GM12872 (cell line): ENCODE measurements around the gene BHMT.

Experiments used
- TF ChIP-seq, protein P1 (sequence below): IDR thresholded peaks from 3 replicates; pipeline ENCODE4 v1.5.1; 2011; ENCODE audit warnings: low read depth, mild to moderate bottlenecking, low read length, moderate library complexity; ENCODE audit not compliant: insufficient read depth

BHMT gene, protein sequence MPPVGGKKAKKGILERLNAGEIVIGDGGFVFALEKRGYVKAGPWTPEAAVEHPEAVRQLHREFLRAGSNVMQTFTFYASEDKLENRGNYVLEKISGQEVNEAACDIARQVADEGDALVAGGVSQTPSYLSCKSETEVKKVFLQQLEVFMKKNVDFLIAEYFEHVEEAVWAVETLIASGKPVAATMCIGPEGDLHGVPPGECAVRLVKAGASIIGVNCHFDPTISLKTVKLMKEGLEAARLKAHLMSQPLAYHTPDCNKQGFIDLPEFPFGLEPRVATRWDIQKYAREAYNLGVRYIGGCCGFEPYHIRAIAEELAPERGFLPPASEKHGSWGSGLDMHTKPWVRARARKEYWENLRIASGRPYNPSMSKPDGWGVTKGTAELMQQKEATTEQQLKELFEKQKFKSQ

DNA sequence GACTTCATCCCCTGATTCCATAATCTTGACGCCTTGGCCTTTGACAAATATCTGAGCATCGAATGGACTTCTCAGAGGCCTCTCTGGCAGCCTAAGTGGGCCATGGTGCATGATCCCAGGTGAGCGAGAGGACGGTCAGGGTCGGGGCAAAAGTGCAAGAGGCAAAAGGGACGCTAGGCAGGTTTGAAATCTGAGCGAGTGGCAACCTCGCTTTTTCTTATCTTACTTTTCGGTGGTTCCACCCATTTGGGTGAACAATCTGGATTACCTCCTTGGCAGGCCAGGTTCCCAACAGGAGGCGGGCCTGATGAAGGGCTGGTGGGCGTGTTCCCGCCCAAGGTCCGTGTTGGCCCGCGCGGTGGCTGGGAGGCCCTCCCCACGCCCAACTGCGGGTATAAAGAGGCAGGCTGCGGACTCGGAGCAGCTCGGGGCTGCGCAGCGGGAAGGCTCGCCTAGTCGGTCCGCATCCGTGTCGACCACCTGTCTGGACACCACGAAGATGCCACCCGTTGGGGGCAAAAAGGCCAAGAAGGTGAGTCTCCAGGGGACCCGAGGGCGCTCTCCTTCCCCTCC lies at the start of gene BHMT:
TSS of gene BHMT (plus strand) at position 423 of the 573 bp plus-strand sequence. CDS start at position 500, 77 bp downstream.
- TF ChIP-seq, protein P1, sequence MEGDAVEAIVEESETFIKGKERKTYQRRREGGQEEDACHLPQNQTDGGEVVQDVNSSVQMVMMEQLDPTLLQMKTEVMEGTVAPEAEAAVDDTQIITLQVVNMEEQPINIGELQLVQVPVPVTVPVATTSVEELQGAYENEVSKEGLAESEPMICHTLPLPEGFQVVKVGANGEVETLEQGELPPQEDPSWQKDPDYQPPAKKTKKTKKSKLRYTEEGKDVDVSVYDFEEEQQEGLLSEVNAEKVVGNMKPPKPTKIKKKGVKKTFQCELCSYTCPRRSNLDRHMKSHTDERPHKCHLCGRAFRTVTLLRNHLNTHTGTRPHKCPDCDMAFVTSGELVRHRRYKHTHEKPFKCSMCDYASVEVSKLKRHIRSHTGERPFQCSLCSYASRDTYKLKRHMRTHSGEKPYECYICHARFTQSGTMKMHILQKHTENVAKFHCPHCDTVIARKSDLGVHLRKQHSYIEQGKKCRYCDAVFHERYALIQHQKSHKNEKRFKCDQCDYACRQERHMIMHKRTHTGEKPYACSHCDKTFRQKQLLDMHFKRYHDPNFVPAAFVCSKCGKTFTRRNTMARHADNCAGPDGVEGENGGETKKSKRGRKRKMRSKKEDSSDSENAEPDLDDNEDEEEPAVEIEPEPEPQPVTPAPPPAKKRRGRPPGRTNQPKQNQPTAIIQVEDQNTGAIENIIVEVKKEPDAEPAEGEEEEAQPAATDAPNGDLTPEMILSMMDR, result no peak

DNA sequence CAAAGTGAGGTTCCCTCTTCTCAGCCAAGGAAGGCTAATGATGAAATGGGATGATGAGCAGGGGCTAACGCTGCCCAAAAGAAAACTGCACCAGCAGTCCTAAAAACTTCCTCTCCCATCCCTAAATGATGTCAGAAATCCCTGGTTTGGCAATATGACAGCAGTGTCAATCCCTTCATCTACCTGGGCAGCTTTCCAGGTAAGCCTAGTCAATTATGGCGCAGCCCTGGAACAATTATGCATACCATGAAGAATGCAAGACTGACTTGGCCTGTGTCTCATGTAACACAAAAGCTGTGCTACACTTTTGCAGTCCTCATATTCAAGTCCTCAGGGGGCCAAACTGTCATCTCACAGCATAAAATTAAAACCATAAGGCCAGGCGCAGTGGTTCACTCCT lies 49.2 kb upstream of the BHMT start:
- TF ChIP-seq, protein P1, result no peak

DNA sequence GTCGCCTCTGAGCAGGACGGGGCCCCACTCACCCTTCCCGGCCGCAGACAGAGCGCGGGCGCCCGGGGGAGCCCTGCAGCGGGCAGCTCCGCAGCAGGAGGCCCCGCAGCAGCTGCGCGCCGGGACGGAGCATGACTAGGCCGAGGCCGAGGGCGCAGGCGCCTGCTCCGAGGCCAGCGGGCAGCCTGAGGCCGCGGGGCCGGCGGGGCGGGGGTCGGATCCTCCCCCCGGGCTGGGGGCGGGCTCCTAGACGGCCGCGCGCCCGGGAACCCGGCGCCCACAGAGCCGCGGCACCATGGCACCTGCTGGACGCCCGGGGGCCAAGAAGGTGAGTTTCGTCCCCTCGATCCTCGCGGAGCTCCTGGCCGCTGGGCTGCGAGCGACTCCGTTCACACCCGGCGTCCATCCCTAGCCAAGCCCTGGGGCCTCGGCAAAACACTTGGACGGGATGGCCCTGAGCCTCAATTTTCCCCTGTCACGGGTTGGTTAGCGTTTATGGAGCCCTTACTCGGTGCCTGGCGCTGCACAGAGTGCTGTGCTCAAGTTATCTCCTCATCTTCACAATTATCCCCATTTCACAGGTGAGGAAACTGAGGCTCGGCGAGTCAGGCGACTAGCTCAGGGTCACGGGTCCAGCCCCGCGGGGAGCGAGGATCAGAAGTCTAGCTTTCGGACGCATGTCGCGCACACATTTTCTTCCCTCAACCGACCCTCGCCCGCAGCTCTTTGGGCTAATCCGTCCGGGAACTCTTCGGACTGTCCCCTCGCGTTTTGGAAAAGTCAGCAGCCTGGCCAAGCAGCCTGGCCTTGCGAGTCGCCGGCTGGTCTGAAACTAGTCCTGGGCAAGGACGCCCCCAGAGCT lies 41.9 kb upstream of the BHMT start, which contains the start of the genes BHMT2 and DMGDH:
TSS of gene BHMT2 (plus strand) at position 280 of the 862 bp plus-strand sequence. CDS start at position 296, 16 bp downstream.
TSS of gene DMGDH (minus strand) at position 187 of the 862 bp plus-strand sequence. CDS start at position 133, 54 bp downstream.
- TF ChIP-seq, protein P1, result no peak

DNA sequence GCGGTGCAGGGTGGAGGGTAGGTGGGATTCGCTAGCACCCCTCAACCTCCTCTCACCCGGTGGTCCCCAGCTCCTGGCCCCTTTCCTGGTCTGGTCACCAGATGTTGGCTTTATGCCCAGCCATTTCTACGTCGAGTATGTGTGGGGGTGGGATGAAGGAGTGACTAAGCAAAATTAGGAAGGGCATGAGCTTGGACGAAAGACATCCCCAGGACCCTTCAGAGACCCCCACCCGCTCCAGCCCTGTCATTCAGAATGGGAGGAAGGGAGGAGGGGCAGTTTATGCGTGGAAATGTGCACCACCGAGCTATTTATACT lies 41.3 kb upstream of the BHMT start:
- TF ChIP-seq, protein P1, result no peak

DNA sequence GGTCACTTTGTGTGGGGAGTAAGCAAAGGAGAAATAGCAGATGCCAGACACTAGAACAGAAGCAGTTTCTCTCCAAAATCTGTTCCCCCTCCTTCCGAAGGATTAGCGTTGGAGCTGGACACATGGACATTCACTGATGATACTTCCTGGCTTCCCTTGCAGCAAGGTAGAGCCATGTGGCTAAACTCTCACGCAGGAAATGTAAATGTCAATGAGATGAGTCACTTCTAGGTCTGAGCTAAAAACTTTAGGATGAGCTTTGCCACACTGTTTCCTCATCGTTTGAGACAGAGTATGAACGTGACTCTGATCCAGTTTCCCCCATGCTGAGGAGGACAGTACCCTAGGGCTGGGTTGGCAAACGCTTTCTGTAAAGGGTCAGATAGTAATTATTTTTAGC lies 37.0 kb upstream of the BHMT start:
- TF ChIP-seq, protein P1, result no peak

DNA sequence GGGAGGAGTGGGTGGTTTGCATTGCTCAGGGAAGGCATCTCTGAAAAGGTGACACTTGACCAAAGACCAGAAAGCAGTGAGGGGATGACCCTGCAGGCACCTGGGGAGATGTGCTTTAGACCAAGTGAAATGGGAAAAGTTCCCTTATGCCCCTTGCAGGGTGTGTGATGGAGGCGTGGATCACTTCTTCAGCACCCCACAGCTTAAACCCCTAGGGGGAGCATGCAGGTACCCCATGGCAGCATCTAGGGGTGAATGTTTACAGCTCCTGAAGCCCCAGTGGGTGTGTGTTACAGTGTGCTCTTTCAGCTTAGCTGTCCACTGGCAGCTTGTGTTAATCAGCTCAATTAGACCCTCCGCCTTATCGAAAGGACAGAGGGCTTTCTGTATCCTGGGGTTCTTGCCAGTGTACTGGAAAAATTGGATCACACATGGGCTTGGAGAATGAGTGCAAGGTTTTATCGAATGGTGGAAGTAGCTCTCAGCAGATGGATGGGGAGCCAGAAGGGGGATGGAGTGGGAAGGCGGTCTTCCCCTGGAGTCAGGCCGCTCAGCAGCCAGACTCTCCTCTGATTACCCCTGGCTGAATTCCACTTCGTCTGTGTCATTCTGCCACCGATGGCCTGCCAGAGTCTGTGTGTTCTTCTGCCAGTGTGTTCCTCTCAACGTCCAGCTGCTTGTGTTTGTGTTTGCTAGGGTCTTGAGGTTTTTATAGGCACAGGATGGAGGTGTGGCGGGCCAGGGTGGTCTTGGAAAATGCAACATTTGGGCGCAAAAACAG lies 35.8 kb upstream of the BHMT start:
- TF ChIP-seq, protein P1, result peak; percentile 19; the same call in 2 of the 3 replicates
